Gastroesophageal sphincter (tissue), 4 donors: ENCODE measurements around the gene CELSR1. TPM values are rescaled to one million over a fixed set of nuclear protein-coding genes. Genes with fewer than 3 reads are reported as not detected.

Source experiments
- ATAC-seq: fragments of 150-250 bp; one replicate; pipeline ENCODE4 v1.9.1; 2016; ENCODE audit warnings: mild to moderate bottlenecking, moderate library complexity
- H3K27ac ChIP-seq, 4 donors: fragments of 200-600 bp; sonication (generic) in 3 of 4; 1 replicate in 3 of 4; 2 replicates in 1 of 4; pipeline ENCODE4 v1.5.1; 2016 to 2019
- H3K27me3 ChIP-seq: fragments of 200-600 bp; sonication (generic); one replicate; pipeline ENCODE4 v1.5.1; 2019
- H3K36me3 ChIP-seq, 2 donors: fragments of 200-600 bp; sonication (generic); one replicate each; pipeline ENCODE4 v1.5.1; 2019; ENCODE audit warnings: control low read depth in 1 of 2
- H3K4me1 ChIP-seq, 3 donors: fragments of 200-600 bp; sonication (generic); 1 replicate in 2 of 3; 2 replicates in 1 of 3; pipeline ENCODE4 v1.5.1; 2016 to 2019; ENCODE audit warnings: control low read depth in 2 of 3
- H3K4me3 ChIP-seq, 2 donors: fragments of 200-600 bp; sonication (generic); one replicate each; pipeline ENCODE4 v1.5.1; 2019; ENCODE audit warnings: mild to moderate bottlenecking in 1 of 2, moderate library complexity in 1 of 2
- H3K9me3 ChIP-seq, 3 donors: fragments of 200-600 bp; sonication (generic); one replicate each; pipeline ENCODE4 v1.5.1; 2017 to 2019; ENCODE audit warnings: control low read depth in 2 of 3
- CTCF ChIP-seq, 4 experiments: fragments of 200-600 bp in 2 of 4; fragments of 450-650 bp in 2 of 4; sonication (generic) in 1 of 4; IDR thresholded peaks; one replicate each; pipeline ENCODE4 v1.5.1; 2017 to 2019; ENCODE audit warnings: antibody characterized with exemption in 4 of 4, mild to moderate bottlenecking in 2 of 4, moderate library complexity in 2 of 4
- EP300 ChIP-seq: sonication (generic); formaldehyde crosslinking; IDR thresholded peaks from one replicate; pipeline ENCODE4 v1.6.1; 2017; ENCODE audit warnings: antibody characterized with exemption, mild to moderate bottlenecking
- POLR2A ChIP-seq, 2 donors: fragments of 450-650 bp; IDR thresholded peaks; one replicate each; pipeline ENCODE4 v1.6.1; 2017; ENCODE audit warnings: antibody characterized with exemption in 2 of 2, mild to moderate bottlenecking in 2 of 2, moderate library complexity in 1 of 2
- POLR2AphosphoS5 ChIP-seq: sonication (generic); formaldehyde crosslinking; IDR thresholded peaks from one replicate; pipeline ENCODE4 v1.6.1; 2017; ENCODE audit warnings: antibody characterized with exemption
- WGBS, 2 donors: methylation state at CpG; one replicate each; pipeline ENCODE4 v1.1.5; 2018; ENCODE audit warnings: low coverage in 1 of 2; 5-methylcytosine and 5-hydroxymethylcytosine counted together
- total RNA-seq, 4 donors: library from RNA; depleted of rRNA; stranded (reverse); fragments of >200 nt; gene quantifications; one replicate each; pipeline ENCODE4 v1.1.0, GENCODE V29; 2016

The CELSR1 gene
- total RNA-seq, 4 donors from 2014 or later = 1.7 to 4.8 (median 4.3) TPM

- no peaks in the 10 kb centered on the region for H3K36me3 ChIP-seq
- no peak overlapping the region for H3K27ac ChIP-seq
- H3K27me3 ChIP-seq = peaks cover 16% of the 10 kb centered on the region
- 90% methylated on average over 11 of the region's 11 CpGs; no CpG with 5 or more reads in 1 of the 2 donors for WGBS, 2 donors
- ATAC-seq = no peak
- no peak overlapping the region for H3K4me3 ChIP-seq
- TF ChIP-seq CTCF (IDR thresholded peaks at IDR 0.05) = no peak
- no peak for TF ChIP-seq POLR2A (IDR thresholded peaks at IDR 0.05)
- TF ChIP-seq POLR2AphosphoS5 = no peak
- TF ChIP-seq EP300 = no peak
- no peaks in the 10 kb centered on the region for H3K9me3 ChIP-seq
- peaks cover 0 to 10% (median 0%) of the 10 kb centered on the region in 3 donors for H3K4me1 ChIP-seq
Measured at GRCh38 chr22:46512683-46513082, 24.7 kb downstream of the CELSR1 start.

- H3K27ac ChIP-seq = no peak overlapping the region
- no peak for ATAC-seq
- 89% methylated on average over 3 of the region's 11 CpGs; no CpG with 5 or more reads in 1 of the 2 donors for WGBS, 2 donors
- H3K4me1 ChIP-seq = peaks cover 0 to 10% (median 0%) of the 10 kb centered on the region in 3 donors
- no peak overlapping the region for H3K4me3 ChIP-seq
- no peak for TF ChIP-seq POLR2A (IDR thresholded peaks at IDR 0.05)
- no peak for TF ChIP-seq CTCF (IDR thresholded peaks at IDR 0.05)
- no peak for TF ChIP-seq POLR2AphosphoS5
- TF ChIP-seq EP300 = no peak
- peaks cover 23% of the 10 kb centered on the region for H3K27me3 ChIP-seq
- no peaks in the 10 kb centered on the region for H3K9me3 ChIP-seq
- no peaks in the 10 kb centered on the region for H3K36me3 ChIP-seq
Measured at GRCh38 chr22:46512039-46512370, 25.4 kb downstream of the CELSR1 start.

GRCh38 chr22:46511151-46512038 lies 26.0 kb downstream of the CELSR1 start:
- H3K27ac ChIP-seq = no peak overlapping the region
- no peak overlapping the region for H3K4me3 ChIP-seq
- no peaks in the 10 kb centered on the region for H3K36me3 ChIP-seq
- WGBS, 2 donors = 53 to 66% methylated on average over 8 to 10 of the region's 20 CpGs
- no peaks in the 10 kb centered on the region for H3K9me3 ChIP-seq
- ATAC-seq = no peak
- TF ChIP-seq POLR2A (IDR thresholded peaks at IDR 0.05) (no peak), CTCF (IDR thresholded peaks at IDR 0.05) (no peak)
- H3K27me3 ChIP-seq = peaks cover 24% of the 10 kb centered on the region
- peaks cover 0 to 10% (median 0%) of the 10 kb centered on the region in 3 donors for H3K4me1 ChIP-seq

- H3K36me3 ChIP-seq = no peaks in the 10 kb centered on the region
- ATAC-seq = no peak
- H3K4me3 ChIP-seq = no peak overlapping the region
- 75% methylated on average over 4 of the region's 16 CpGs; no CpG with 5 or more reads in 1 of the 2 donors for WGBS, 2 donors
- no peaks in the 10 kb centered on the region for H3K9me3 ChIP-seq
- TF ChIP-seq EP300 (no peak), POLR2A (IDR thresholded peaks at IDR 0.05) (no peak), POLR2AphosphoS5 (no peak), CTCF (IDR thresholded peaks at IDR 0.05) (no peak)
- peaks cover 24% of the 10 kb centered on the region for H3K27me3 ChIP-seq
- no peak overlapping the region for H3K27ac ChIP-seq
- H3K4me1 ChIP-seq = peaks cover 0 to 10% (median 0%) of the 10 kb centered on the region in 3 donors
Measured at GRCh38 chr22:46509416-46510089, 27.9 kb downstream of the CELSR1 start.
